K562 (cell line): ENCODE results near the gene ITGB5. TPM values are rescaled to one million over a fixed set of nuclear protein-coding genes. Genes with fewer than 3 reads are reported as not detected.
A peak's percentile ranks its signal among the peaks of the same experiment; 100 is the strongest.

Experiments used
- CCNT2 ChIP-seq: IDR thresholded peaks from 2 replicates; pipeline ENCODE4 v1.6.1; 2011; ENCODE audit warnings: borderline replicate concordance, low read depth, mild to moderate bottlenecking, moderate library complexity, mixed read lengths, low read length; ENCODE audit not compliant: insufficient read length; ENCODE audit errors: extremely low read depth
- HDAC6 ChIP-seq: IDR thresholded peaks from 2 replicates; pipeline ENCODE4 v1.6.1; 2012; ENCODE audit warnings: low read depth, mild to moderate bottlenecking, control low read depth, inconsistent platforms, low read length, moderate library complexity
- PHF8 ChIP-seq: fragments of 200-600 bp; sonication (generic); IDR thresholded peaks from 2 replicates; pipeline ENCODE4 v1.6.1; 2012; ENCODE audit warnings: mixed run types, mild to moderate bottlenecking, inconsistent platforms, low read length, moderate library complexity, borderline replicate concordance
- POU5F1 ChIP-seq: fragments of 150-350 bp; IDR thresholded peaks from 2 replicates; pipeline ENCODE4 v1.6.1; 2014; ENCODE audit warnings: borderline replicate concordance, low read length, low read depth, mild to moderate bottlenecking; ENCODE audit not compliant: partially characterized antibody
- RB1 ChIP-seq: fragments of 450-650 bp; IDR thresholded peaks from 2 replicates; pipeline ENCODE4 v1.6.1; 2017; ENCODE audit warnings: low read depth, mild to moderate bottlenecking
- SMARCB1 ChIP-seq: IDR thresholded peaks from 2 replicates; pipeline ENCODE4 v1.6.1; 2011; ENCODE audit warnings: improper control_type of control experiment, low read depth; ENCODE audit not compliant: insufficient read length
- SOX6 ChIP-seq: fragments of 450-650 bp; IDR thresholded peaks from 2 replicates; pipeline ENCODE4 v1.6.1; 2014; ENCODE audit warnings: mild to moderate bottlenecking
- WHSC1 ChIP-seq: IDR thresholded peaks from one replicate; pipeline ENCODE4 v1.6.1; 2012; ENCODE audit warnings: low read length, control low read depth, inconsistent platforms
- XRCC3 ChIP-seq: fragments of 450-650 bp; IDR thresholded peaks from 2 replicates; pipeline ENCODE4 v1.6.1; 2017; ENCODE audit warnings: mild to moderate bottlenecking, moderate library complexity
- YY1 ChIP-seq, 3 experiments: IDR thresholded peaks; 2 replicates each; pipeline ENCODE4 v1.6.1; 2011; ENCODE audit warnings: low read length in 2 of 3, mild to moderate bottlenecking in 2 of 3, moderate library complexity in 2 of 3, borderline replicate concordance in 1 of 3, control low read depth in 1 of 3, low read depth in 1 of 3; ENCODE audit not compliant: insufficient read depth in 3 of 3, insufficient replicate concordance in 2 of 3, control insufficient read depth in 1 of 3, insufficient read length in 1 of 3; ENCODE audit errors: extremely low read depth in 1 of 3
- ZNF174 ChIP-seq: fragments of 250-450 bp; sonication (Bioruptor Pico); IDR thresholded peaks from 2 replicates; pipeline ENCODE4 v1.4.0; 2020; ENCODE audit warnings: mild to moderate bottlenecking
- ZNF263 ChIP-seq: sonication (generic); formaldehyde crosslinking; IDR thresholded peaks from 2 replicates; pipeline ENCODE4 v1.8.0; 2022; ENCODE audit warnings: mild to moderate bottlenecking, missing genetic modification reagents, borderline replicate concordance
- polyA plus RNA-seq, 8 experiments: library from polyadenylated mRNA; depleted of rRNA in 4 of 8; stranded (reverse) in 5 of 8; unstranded in 3 of 8; fragments of >200 nt; fragmentation: Nextera tagmentation in 2 of 8; fragmentation: Illumina TruSeq in 1 of 8; extraction: Ambion mirVana in 2 of 8; extraction: Trizol in 1 of 8; gene quantifications; 2 replicates each; pipeline versions ENCODE4 v1.2.1 to v1.2.3, GENCODE V29; 2011 to 2014; ENCODE audit warnings: inconsistent platforms in 1 of 8, missing spikeins in 1 of 8
- total RNA-seq, 7 experiments: library from RNA; depleted of rRNA in 6 of 7; stranded (reverse); fragments of >200 nt in 6 of 7; fragmentation: Illumina TruSeq in 2 of 7; extraction: Trizol in 2 of 7; gene quantifications; 2 replicates each; pipeline versions ENCODE4 v1.2.1 to v1.2.3, GENCODE V29; 2011 to 2021; ENCODE audit warnings: low replicate concordance in 1 of 7
- TF ChIP-seq, protein P1 (sequence below), 2 experiments: fragments of 450-650 bp; IDR thresholded peaks; 2 replicates each; pipeline ENCODE4 v1.6.1; 2016; ENCODE audit warnings: mild to moderate bottlenecking in 2 of 2, borderline replicate concordance in 1 of 2, low read depth in 1 of 2, moderate library complexity in 1 of 2
- TF ChIP-seq, protein P2 (sequence below), 2 experiments: fragments of 450-650 bp in 1 of 2; sonication (generic) in 1 of 2; formaldehyde crosslinking; conservative IDR thresholded peaks; 2 replicates each; pipeline versions ENCODE4 v1.4.0 to v1.8.1; 2020 to 2022; ENCODE audit warnings: mild to moderate bottlenecking in 1 of 2, missing genetic modification reagents in 1 of 2
- TF ChIP-seq, protein P3 (sequence below): fragments of 450-650 bp; IDR thresholded peaks from 2 replicates; pipeline ENCODE4 v1.6.1; 2016; ENCODE audit warnings: antibody characterized with exemption

Gene ITGB5
- total and polyA plus RNA-seq, 9 of the 15 experiments (the other 6 are each of a cell fraction or from before 2014, with no cell fraction given): 1.7 to 46.8 (median 9.9) TPM

DNA sequence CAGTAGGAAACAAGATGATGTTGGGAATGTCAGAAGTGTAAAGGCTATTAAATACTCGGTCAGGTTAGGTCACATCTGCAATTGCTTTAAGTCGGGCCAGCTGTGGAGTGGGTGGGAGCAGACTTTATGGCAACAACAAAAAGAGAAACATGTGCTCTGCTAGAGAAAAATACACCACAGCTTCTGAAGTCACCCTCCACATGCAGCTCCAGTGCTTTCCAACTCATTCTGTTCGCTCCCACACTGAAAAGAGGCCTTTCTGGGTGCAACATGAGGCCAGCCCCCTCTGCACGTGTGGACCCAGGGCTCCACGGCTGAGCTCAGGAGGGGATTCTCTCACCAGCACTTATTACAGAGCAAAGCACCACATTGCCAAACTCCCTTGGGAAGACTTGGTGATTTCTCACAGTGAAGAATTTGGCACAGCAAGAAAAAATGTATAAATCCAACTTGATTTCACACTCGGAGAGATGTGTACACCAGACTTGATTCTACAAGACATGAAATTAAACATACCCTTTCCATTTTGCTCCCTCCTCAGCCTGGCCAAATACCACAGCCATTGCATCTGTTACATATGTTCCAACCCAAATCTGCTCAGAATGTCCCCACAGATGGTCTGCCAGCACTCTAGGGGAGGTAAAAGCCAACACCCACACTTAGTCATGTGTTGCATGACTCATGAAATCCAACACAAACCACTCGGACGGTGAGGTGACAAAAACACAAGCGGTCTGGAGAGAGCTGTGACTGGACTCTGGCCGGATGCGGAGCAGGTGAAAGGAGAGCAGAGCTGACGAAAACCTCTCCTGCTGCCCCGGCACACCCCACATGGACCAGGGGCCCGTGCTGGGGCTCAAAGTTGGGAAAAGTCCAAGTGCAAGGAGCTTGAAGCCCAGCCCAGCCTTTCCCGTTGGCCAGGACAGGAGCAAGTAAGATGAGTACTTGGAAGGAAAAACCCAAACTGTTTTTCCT lies 74.6 kb downstream of the ITGB5 start (continued):
- TF ChIP-seq SOX6 (no peak), YY1 (IDR thresholded peaks at IDR 0.05; ENCODE audit: borderline replicate concordance in 1 of 3, control insufficient read depth in 1 of 3, extremely low read depth in 1 of 3, insufficient read depth in 3 of 3, insufficient read length in 1 of 3, insufficient replicate concordance in 2 of 3, low read depth in 1 of 3, low read length in 2 of 3) (no peak), SMARCB1 (no peak), HDAC6 (no peak), ZNF263 (CRISPR knock-in tag) (no peak), PHF8 (peak; percentile 21; the same call in 1 of the 2 replicates), POU5F1 (no peak), WHSC1 (no peak), XRCC3 (no peak), CCNT2 (peak; percentile 24), ZNF174 (no peak), RB1 (no peak)
- TF ChIP-seq, protein P1, sequence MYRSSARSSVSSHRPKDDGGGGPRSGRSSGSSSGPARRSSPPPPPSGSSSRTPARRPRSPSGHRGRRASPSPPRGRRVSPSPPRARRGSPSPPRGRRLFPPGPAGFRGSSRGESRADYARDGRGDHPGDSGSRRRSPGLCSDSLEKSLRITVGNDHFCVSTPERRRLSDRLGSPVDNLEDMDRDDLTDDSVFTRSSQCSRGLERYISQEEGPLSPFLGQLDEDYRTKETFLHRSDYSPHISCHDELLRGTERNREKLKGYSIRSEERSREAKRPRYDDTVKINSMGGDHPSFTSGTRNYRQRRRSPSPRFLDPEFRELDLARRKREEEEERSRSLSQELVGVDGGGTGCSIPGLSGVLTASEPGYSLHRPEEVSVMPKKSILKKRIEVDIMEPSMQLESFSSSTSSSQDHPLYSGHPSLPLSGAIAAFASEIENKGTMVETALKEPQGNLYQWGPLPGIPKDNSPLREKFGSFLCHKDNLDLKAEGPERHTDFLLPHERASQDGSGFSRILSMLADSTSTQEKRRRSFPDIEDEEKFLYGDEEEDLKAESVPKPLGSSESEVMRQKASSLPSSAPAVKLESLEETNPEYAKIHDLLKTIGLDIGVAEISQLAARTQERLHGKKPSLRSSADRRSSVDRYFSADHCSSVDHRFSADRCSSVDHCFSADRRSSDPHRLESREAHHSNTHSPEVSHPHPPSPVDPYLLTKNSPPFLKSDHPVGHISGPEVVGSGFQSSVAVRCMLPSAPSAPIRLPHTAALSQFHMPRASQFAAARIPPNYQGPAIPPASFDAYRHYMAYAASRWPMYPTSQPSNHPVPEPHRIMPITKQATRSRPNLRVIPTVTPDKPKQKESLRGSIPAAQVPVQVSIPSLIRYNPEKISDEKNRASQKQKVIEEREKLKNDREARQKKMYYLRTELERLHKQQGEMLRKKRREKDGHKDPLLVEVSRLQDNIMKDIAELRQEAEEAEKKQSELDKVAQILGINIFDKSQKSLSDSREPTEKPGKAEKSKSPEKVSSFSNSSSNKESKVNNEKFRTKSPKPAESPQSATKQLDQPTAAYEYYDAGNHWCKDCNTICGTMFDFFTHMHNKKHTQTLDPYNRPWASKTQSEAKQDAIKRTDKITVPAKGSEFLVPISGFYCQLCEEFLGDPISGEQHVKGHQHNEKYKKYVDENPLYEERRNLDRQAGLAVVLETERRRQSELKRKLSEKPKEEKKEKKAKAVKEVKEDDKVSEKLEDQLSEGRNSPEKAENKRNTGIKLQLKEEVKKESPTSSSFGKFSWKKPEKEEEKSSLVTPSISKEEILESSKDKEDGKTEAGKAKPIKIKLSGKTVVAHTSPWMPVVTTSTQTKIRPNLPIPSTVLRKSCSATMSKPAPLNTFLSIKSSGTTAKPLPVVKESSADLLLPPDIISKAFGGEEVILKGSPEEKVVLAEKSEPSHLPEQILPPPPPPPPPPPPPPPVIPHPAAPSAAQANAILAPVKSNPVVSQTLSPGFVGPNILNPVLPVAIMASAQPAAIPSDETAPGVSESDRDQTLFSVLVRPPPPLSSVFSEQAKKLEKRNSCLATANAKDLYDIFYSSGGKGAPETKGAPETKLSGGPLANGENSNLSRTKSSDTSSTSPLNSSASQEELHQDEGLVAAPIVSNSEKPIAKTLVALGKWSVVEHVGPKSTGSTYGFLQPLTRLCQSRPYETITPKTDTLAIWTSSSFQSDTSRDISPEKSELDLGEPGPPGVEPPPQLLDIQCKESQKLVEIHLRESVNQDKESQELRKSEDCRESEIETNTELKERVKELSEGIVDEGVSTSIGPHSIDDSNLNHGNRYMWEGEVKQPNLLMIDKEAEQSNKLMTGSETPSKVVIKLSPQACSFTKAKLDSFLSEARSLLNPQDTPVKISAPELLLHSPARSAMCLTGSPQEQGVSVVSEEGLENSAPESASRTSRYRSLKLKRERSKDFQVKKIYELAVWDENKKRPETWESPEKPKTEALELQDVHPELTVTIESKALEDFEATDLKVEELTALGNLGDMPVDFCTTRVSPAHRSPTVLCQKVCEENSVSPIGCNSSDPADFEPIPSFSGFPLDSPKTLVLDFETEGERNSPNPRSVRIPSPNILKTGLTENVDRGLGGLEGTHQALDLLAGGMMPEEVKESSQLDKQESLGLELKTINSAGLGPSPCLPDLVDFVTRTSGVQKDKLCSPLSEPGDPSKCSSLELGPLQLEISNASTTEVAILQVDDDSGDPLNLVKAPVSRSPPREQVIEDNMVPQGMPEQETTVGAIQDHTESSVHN (IDR thresholded peaks at IDR 0.05; ENCODE audit: borderline replicate concordance in 1 of 2, low read depth in 1 of 2): peak in 1 of 2 experiments; percentile 78; a peak in 2 of 4 replicates
- TF ChIP-seq, protein P2, sequence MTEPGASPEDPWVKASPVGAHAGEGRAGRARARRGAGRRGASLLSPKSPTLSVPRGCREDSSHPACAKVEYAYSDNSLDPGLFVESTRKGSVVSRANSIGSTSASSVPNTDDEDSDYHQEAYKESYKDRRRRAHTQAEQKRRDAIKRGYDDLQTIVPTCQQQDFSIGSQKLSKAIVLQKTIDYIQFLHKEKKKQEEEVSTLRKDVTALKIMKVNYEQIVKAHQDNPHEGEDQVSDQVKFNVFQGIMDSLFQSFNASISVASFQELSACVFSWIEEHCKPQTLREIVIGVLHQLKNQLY (CRISPR knock-in tag; conservative IDR thresholded peaks at IDR 0.05): no peak
- TF ChIP-seq, protein P3, sequence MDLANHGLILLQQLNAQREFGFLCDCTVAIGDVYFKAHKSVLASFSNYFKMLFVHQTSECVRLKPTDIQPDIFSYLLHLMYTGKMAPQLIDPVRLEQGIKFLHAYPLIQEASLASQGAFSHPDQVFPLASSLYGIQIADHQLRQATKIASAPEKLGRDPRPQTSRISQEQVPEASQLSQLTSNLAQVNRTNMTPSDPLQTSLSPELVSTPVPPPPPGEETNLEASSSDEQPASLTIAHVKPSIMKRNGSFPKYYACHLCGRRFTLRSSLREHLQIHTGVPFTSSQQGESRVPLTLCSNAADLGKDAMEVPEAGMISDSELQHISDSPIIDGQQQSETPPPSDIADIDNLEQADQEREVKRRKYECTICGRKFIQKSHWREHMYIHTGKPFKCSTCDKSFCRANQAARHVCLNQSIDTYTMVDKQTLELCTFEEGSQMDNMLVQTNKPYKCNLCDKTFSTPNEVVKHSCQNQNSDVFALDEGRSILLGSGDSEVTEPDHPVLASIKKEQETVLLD: no peak
